GM19328 (cell line): ENCODE results near the gene TSC22D4.

ENCODE experiments used
- ATAC-seq: cut with Tn5 transposase; IDR thresholded peaks from one replicate; pipeline ENCODE4 v1.9.1; 2021; ENCODE audit warnings: mild to moderate bottlenecking, moderate library complexity; ENCODE audit not compliant: unreplicated experiment

TSC22D4 gene

DNA sequence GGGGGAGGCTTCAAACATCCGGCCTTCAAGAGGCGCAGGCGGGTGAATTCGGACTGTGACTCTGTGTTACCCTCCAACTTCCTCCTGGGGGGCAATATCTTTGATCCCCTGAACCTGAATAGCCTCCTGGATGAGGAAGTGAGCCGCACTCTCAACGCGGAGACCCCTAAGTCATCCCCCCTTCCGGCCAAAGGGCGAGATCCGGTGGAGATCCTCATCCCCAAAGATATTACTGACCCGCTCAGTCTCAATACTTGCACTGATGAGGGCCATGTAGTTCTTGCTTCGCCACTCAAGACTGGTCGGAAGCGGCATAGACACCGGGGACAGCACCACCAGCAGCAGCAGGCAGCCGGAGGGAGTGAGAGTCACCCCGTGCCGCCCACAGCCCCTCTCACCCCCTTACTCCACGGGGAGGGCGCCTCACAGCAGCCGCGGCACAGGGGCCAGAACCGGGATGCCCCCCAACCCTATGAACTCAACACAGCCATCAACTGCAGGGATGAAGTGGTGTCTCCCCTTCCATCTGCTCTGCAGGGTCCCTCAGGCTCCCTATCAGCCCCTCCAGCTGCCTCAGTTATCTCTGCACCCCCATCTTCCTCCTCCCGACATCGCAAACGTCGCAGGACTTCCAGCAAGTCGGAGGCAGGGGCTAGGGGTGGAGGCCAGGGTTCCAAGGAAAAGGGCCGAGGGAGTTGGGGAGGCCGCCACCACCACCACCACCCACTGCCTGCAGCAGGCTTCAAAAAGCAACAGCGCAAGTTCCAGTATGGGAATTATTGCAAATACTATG lies 48.3 kb downstream of the TSC22D4 start:
- no peak for ATAC-seq

GRCh38 chr7:100429637-100430492 lies 49.1 kb downstream of the TSC22D4 start, which contains the start of gene MEPCE:
TSS of gene MEPCE (plus strand) at chr7:100429831. CDS start at chr7:100430019, 188 bp downstream.
- peak; percentile 40 for ATAC-seq

- peak; percentile 49 for ATAC-seq
Observed at GRCh38 chr7:100428967-100429636, 49.9 kb downstream of the TSC22D4 start.

GRCh38 chr7:100428199-100428966 lies 50.6 kb downstream of the TSC22D4 start, which contains the start of gene ZCWPW1:
TSS of gene ZCWPW1 (minus strand) at chr7:100428703. CDS start at chr7:100420649, 8,054 bp downstream.
- ATAC-seq = peak; percentile 30

- ATAC-seq = no peak
Observed at GRCh38 chr7:100427762-100428198, 51.2 kb downstream of the TSC22D4 start.

DNA sequence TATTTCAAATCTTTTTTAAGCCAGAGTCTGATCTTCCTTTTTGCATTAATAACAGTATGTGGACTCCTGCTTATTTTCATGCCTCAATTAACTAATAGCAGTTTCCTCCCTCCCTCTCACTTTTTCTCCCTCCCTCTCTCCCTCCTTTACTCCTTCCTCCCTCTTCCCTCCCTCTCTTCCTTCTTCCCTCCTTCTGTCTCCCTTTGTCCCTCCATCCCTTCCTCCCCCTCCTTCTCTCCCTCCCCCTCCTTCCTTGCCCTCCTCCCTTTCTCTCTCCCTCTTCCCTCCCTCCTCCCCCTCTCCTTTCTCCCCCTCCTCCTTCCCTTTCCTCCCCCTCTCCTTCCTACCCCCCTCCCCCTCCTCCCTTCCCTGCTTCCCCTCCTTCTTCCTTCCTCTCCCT lies 52.5 kb downstream of the TSC22D4 start:
- no peak for ATAC-seq

DNA sequence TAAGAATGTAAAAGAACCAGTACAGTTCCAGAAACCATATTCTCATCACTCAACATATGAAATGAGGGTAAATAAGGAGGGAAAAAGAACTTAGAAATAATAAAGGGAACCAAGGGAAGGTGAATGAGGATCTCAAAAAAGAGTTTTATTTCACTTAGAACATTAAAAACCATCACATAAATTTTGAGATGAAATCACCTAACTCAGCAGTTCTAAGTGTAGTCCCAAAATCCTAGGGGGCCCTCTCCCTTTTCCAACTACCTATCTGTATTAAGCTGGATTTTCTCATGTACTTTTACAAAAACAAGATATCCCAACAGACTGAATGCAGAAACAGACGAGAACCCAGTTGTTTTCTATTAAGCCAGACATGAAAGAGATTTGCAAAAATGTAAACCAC lies 53.7 kb downstream of the TSC22D4 start:
- no peak for ATAC-seq

DNA sequence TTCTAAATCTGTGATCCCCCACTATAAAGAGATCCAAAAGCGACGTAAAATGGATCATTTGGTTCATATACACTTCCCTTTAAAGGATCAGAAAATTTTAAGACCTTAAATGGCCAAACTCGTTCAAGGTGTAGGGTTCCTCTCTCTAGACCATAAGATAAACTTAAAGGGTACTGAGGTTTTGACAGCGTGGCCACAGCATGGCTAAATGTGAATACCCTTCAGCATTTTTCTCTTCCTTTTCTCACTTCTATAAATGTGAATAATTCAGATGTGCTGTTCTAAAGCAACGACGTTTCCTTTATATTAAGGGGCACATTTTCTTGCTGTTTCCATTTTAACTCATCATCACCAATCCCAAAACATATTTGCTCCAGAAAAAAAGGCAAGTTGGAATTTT lies 55.7 kb downstream of the TSC22D4 start:
- ATAC-seq = no peak

DNA sequence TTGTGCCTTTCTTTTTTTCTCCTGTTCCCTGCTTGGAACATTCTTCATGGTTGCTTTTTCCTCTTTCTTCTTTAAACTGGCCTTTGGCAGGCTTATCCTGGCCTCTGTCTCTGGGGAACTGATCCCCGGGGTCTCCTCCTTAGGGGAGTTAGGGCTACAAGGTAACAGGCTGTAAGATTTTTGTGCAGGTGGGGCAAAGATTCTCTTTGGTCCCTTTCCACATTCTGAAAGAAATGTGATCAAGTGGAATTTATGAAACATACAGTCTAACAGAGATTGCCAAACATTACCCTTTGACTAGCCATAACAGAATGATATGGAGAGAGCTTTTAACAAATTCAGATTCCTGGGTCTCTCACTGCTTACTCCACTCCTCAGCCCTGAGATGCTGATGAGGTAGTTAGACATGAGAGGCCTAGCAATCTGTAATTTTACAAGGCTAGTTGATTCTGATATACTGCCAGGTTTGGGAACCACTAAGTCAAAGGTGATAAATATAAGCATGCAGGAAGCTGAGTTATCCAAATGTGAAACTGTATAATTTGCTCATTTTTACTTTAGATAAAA lies 59.3 kb downstream of the TSC22D4 start:
- no peak for ATAC-seq

DNA sequence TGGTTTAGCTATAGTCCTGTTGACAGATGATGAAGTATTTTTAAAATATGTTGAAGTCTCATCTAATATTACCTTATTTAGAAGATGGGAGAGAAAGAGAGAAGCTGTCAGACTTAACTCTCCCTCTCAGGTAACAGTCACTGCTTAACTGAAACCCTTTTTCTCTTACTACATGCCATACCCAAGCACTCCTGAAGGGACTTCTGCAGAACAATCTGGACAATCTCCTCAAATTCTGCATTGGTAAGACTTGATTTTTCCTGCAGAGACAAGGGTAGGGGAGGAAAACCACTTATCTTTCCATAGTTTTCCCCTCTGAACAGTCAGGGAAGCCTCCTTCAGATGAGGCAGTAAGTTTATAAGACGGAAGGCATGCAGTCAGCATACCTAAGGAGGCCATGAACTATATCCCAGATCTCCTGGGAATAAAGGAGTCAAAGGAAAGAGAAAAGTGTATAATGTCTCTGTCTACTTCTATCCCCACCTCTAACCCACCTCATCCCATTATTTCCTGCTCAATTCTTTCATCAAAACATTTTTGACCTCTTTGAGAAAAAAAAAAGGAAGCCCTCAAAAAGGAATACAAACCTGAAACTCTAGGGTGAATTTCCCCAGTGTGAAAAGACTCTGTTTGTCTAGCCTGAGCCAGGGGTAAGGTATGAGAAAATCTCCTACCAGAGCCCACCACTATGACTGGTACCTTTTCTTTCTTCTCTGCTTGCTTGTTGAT lies 59.9 kb downstream of the TSC22D4 start:
- ATAC-seq = no peak
